Mesenchymal stem cell (in vitro differentiated cells and primary cell): ENCODE data around the gene EPHX1.
A peak's percentile ranks its signal among the peaks of the same experiment; 100 is the strongest.

ENCODE experiments used
- DNase-seq: peaks from one replicate; pipeline ENCODE4 v3.0.0-alpha.2; 2013
- H2AFZ ChIP-seq: one replicate; pipeline ENCODE4 v1.6.1; 2013; ENCODE audit warnings: low read depth, mild to moderate bottlenecking, control low read depth, inconsistent platforms, low read length, moderate library complexity
- H2AK5ac ChIP-seq: 2 replicates; pipeline ENCODE4 v1.6.1; 2013; ENCODE audit warnings: low read length, moderate library complexity, mild to moderate bottlenecking, inconsistent platforms; ENCODE audit not compliant: severe bottlenecking
- H2BK120ac ChIP-seq: one replicate; pipeline ENCODE4 v1.6.1; 2013; ENCODE audit warnings: low read depth, mild to moderate bottlenecking, inconsistent platforms, low read length, moderate library complexity
- H2BK12ac ChIP-seq, 2 experiments: one replicate each; pipeline ENCODE4 v1.6.1; 2013; ENCODE audit warnings: inconsistent platforms in 2 of 2, low read length in 2 of 2, mild to moderate bottlenecking in 2 of 2, moderate library complexity in 2 of 2, control low read depth in 1 of 2
- H2BK15ac ChIP-seq: one replicate; pipeline ENCODE4 v1.6.1; 2013; ENCODE audit warnings: mild to moderate bottlenecking, low read depth, inconsistent platforms; ENCODE audit not compliant: poor library complexity, severe bottlenecking
- H2BK5ac ChIP-seq: 2 replicates; pipeline ENCODE4 v1.6.1; 2013; ENCODE audit warnings: low read depth, mild to moderate bottlenecking, low read length, control low read depth, inconsistent platforms; ENCODE audit not compliant: poor library complexity, severe bottlenecking
- H3K14ac ChIP-seq, 2 experiments: one replicate each; pipeline ENCODE4 v1.6.1; 2013; ENCODE audit warnings: inconsistent platforms in 2 of 2, low read length in 2 of 2, control low read depth in 1 of 2, mild to moderate bottlenecking in 1 of 2, moderate library complexity in 1 of 2
- H3K18ac ChIP-seq, 2 experiments: one replicate each; pipeline ENCODE4 v1.6.1; 2013; ENCODE audit warnings: inconsistent platforms in 2 of 2, low read length in 2 of 2, control low read depth in 1 of 2, low read depth in 1 of 2, mild to moderate bottlenecking in 1 of 2
- H3K23ac ChIP-seq, 2 experiments: one replicate each; pipeline ENCODE4 v1.6.1; 2013; ENCODE audit warnings: inconsistent platforms in 2 of 2, low read length in 2 of 2, mild to moderate bottlenecking in 2 of 2, moderate library complexity in 2 of 2, control low read depth in 1 of 2
- H3K27ac ChIP-seq: 2 replicates; pipeline ENCODE4 v1.5.1; 2013; ENCODE audit warnings: mild to moderate bottlenecking, moderate library complexity, low read length, control low read depth, inconsistent platforms; ENCODE audit not compliant: poor library complexity, severe bottlenecking
- H3K27me3 ChIP-seq, 2 experiments: 2 replicates each; pipeline versions ENCODE4 v1.6.1 to v1.7.0; 2013; ENCODE audit warnings: low read length in 2 of 2, mild to moderate bottlenecking in 2 of 2, moderate library complexity in 2 of 2, control low read depth in 1 of 2, inconsistent platforms in 1 of 2; ENCODE audit not compliant: control insufficient read depth in 1 of 2, insufficient read depth in 1 of 2
- H3K36me3 ChIP-seq, 2 experiments: 2 replicates each; pipeline versions ENCODE4 v1.6.1 to v1.7.0; 2013; ENCODE audit warnings: low read length in 2 of 2, control low read depth in 1 of 2, inconsistent platforms in 1 of 2, low read depth in 1 of 2, mild to moderate bottlenecking in 1 of 2; ENCODE audit not compliant: insufficient read depth in 2 of 2, control insufficient read depth in 1 of 2
- H3K4ac ChIP-seq, 2 experiments: one replicate each; pipeline ENCODE4 v1.6.1; 2013; ENCODE audit warnings: inconsistent platforms in 2 of 2, low read length in 2 of 2, mild to moderate bottlenecking in 2 of 2, moderate library complexity in 2 of 2, control low read depth in 1 of 2, low read depth in 1 of 2
- H3K4me1 ChIP-seq: 2 replicates; pipeline ENCODE4 v1.6.1; 2013; ENCODE audit warnings: low read depth, low read length, control low read depth; ENCODE audit not compliant: control insufficient read depth, insufficient read depth
- H3K4me2 ChIP-seq: 2 replicates; pipeline ENCODE4 v1.6.1; 2013; ENCODE audit warnings: low read length, mild to moderate bottlenecking, inconsistent platforms; ENCODE audit not compliant: poor library complexity, severe bottlenecking
- H3K4me3 ChIP-seq, 2 experiments: 2 replicates each; pipeline versions ENCODE4 v1.5.1 to v1.7.0; 2013; ENCODE audit warnings: low read length in 2 of 2, mild to moderate bottlenecking in 2 of 2, control low read depth in 1 of 2, low read depth in 1 of 2; ENCODE audit not compliant: insufficient read depth in 1 of 2
- H3K79me1 ChIP-seq: replicated peaks from 2 replicates; pipeline ENCODE4 v1.6.1; 2013; ENCODE audit warnings: mild to moderate bottlenecking, control low read depth, low read length, inconsistent platforms; ENCODE audit not compliant: poor library complexity, severe bottlenecking
- H3K9ac ChIP-seq: 2 replicates; pipeline ENCODE4 v1.7.0; 2013; ENCODE audit warnings: mild to moderate bottlenecking, low read length, moderate library complexity
- H3K9me3 ChIP-seq: 2 replicates; pipeline ENCODE4 v1.7.0; 2013; ENCODE audit warnings: mild to moderate bottlenecking, low read length; ENCODE audit not compliant: control insufficient read depth
- H4K8ac ChIP-seq: one replicate; pipeline ENCODE4 v1.6.1; 2013; ENCODE audit warnings: inconsistent platforms, mild to moderate bottlenecking, low read length, moderate library complexity
- H4K91ac ChIP-seq: one replicate; pipeline ENCODE4 v1.6.1; 2013; ENCODE audit warnings: mild to moderate bottlenecking, low read length, inconsistent platforms
- WGBS: methylation state at CpG from one replicate; pipeline ENCODE4 v1.1.7; 2013; ENCODE audit warnings: mixed read lengths; 5-methylcytosine and 5-hydroxymethylcytosine counted together

The EPHX1 gene

DNA sequence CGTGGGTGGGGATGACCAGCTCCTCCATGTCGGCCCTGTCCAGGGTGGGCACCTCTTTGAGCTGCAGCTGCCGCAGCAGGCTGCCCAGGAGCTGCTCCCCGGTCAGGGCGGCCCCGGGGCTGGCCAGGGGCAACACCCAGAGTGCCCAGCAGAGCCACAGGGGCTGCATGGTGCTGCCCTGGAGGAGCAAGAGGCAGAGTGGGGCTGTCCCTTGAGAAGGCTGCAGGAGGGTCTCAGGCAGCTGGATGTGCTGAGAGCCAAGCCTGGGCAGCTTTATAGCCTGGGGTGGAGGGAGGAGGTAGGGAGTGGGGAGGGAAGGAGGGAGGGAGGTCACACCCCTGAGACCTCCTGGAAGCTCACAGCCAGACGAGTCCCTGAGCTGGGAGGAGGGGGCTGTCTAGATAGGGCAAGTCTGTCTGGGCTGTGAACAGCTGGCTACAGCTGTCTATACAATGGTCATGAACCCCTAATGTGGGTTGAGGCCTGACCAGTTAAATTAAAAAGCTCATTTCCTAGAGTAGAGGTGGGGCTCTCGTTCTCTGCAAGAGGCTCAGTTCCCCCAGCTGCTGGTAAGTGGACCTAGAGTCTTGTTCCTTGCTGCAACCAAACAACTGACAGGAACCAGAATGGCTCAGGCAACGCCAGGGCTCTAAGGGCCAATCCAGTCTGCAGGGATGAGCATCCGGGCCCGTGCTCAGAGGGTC lies 79.1 kb downstream of the EPHX1 start, which contains the start of gene LEFTY1:
TSS of gene LEFTY1 (minus strand) at position 249 of the 704 bp plus-strand sequence. CDS start at position 169, 80 bp downstream.
- Histone ChIP-seq H2AK5ac (no peak within 1 kb of the TSS), H3K79me1 (no peaks in the 10 kb centered on the region), H2BK12ac (no peak within 1 kb of the TSS), H3K18ac (peak within 1 kb of the TSS in 1 of 2 experiments; percentile 34), H3K27me3 (no peaks in the 10 kb centered on the region), H2BK15ac (no peak within 1 kb of the TSS), H2AFZ (no peak within 1 kb of the TSS), H3K36me3 (no peaks in the 10 kb centered on the region), H3K14ac (no peak within 1 kb of the TSS), H3K9me3 (no peaks in the 10 kb centered on the region), H3K4me2 (no peak within 1 kb of the TSS), H3K27ac (no peak within 1 kb of the TSS), H2BK5ac (no peak within 1 kb of the TSS), H4K91ac (no peak within 1 kb of the TSS), H4K8ac (no peak within 1 kb of the TSS), H3K23ac (peak within 1 kb of the TSS in 1 of 2 experiments; percentile 56), H3K4me3 (no peak within 1 kb of the TSS), H3K4ac (peak within 1 kb of the TSS in 1 of 2 experiments; percentile 2), H3K4me1 (no peaks in the 10 kb centered on the region), H2BK120ac (no peak within 1 kb of the TSS), H3K9ac (no peak within 1 kb of the TSS)
- DNase-seq, result no peak
- 70% methylated on average over 11 of the region's 11 CpGs for WGBS

GRCh38 chr1:225889743-225890142 lies 79.8 kb downstream of the EPHX1 start:
- Histone ChIP-seq H2AFZ (no peak overlapping the region), H3K27ac (no peak overlapping the region), H3K36me3 (no peaks in the 10 kb centered on the region), H2AK5ac (no peak overlapping the region), H3K9ac (no peak overlapping the region), H2BK5ac (no peak overlapping the region), H4K91ac (no peak overlapping the region), H3K27me3 (no peaks in the 10 kb centered on the region), H2BK15ac (no peak overlapping the region), H3K18ac (no peak overlapping the region), H3K4me3 (no peak overlapping the region), H3K4me2 (no peak overlapping the region), H4K8ac (no peak overlapping the region), H3K14ac (no peak overlapping the region), H3K9me3 (no peaks in the 10 kb centered on the region), H3K79me1 (no peaks in the 10 kb centered on the region), H3K4ac (no peak overlapping the region), H2BK12ac (no peak overlapping the region), H2BK120ac (no peak overlapping the region), H3K23ac (no peak overlapping the region), H3K4me1 (no peaks in the 10 kb centered on the region)
- WGBS, result 90% methylated on average over 5 of the region's 5 CpGs
- DNase-seq, result no peak

GRCh38 chr1:225890346-225891228 lies 80.7 kb downstream of the EPHX1 start:
- no peak overlapping the region for H3K4me2 ChIP-seq
- H3K9me3 ChIP-seq, result no peaks in the 10 kb centered on the region
- no peak overlapping the region for H2BK5ac ChIP-seq
- H3K4ac ChIP-seq, result no peak overlapping the region
- H3K4me1 ChIP-seq, result no peaks in the 10 kb centered on the region
- no peak for DNase-seq
- H3K27ac ChIP-seq, result no peak overlapping the region
- H4K91ac ChIP-seq, result peak overlapping the region; percentile 37
- no peak overlapping the region for H2BK120ac ChIP-seq
- H2AFZ ChIP-seq, result no peak overlapping the region
- no peak overlapping the region for H2BK12ac ChIP-seq
- no peaks in the 10 kb centered on the region for H3K79me1 ChIP-seq
- no peaks in the 10 kb centered on the region for H3K36me3 ChIP-seq
- H3K27me3 ChIP-seq, result no peaks in the 10 kb centered on the region
- H2BK15ac ChIP-seq, result no peak overlapping the region
- no peak overlapping the region for H2AK5ac ChIP-seq
- no peak overlapping the region for H4K8ac ChIP-seq
- no peak overlapping the region for H3K23ac ChIP-seq
- WGBS, result 84% methylated on average over 6 of the region's 6 CpGs
- H3K18ac ChIP-seq, result no peak overlapping the region
- no peak overlapping the region for H3K14ac ChIP-seq
- H3K4me3 ChIP-seq, result no peak overlapping the region
- H3K9ac ChIP-seq, result no peak overlapping the region
